Measurements from ENCODE around the gene ADGRE1. TPM values are rescaled to one million over a fixed set of nuclear protein-coding genes. Genes with fewer than 3 reads are reported as not detected.
"Not testable (repeated sequence)": the region's sequence is repeated elsewhere in the genome, so short reads cannot be mapped to it uniquely, and the experiment has no call there.

The ADGRE1 gene
- total RNA-seq, 1 donor from 2014 or later, result not detected

GRCh38 chr19:6861683-6862286 is 25.6 kb upstream of the ADGRE1 start:
- TF ChIP-seq CTCF (IDR thresholded peaks at IDR 0.05; ENCODE audit: insufficient read depth, low read length, poor library complexity, severe bottlenecking), result no peak
- no peak for DNase-seq (ENCODE audit: low read depth)
- Histone ChIP-seq H3K4me3 (ENCODE audit: low read depth, low read length) (no peak overlapping the region), H3K27me3 (ENCODE audit: control insufficient read depth, insufficient read depth, low read length) (peaks cover 3% of the 10 kb centered on the region), H3K36me3 (ENCODE audit: control insufficient read depth, insufficient read depth, low read length) (no peaks in the 10 kb centered on the region)

- Histone ChIP-seq H3K36me3 (ENCODE audit: control insufficient read depth, insufficient read depth, low read length) (no peaks in the 10 kb centered on the region), H3K4me3 (ENCODE audit: low read depth, low read length) (no peak overlapping the region), H3K27me3 (ENCODE audit: control insufficient read depth, insufficient read depth, low read length) (no peaks in the 10 kb centered on the region)
- peak; percentile 32 for DNase-seq (ENCODE audit: low read depth)
- TF ChIP-seq CTCF (IDR thresholded peaks at IDR 0.05; ENCODE audit: insufficient read depth, low read length, poor library complexity, severe bottlenecking), result peak; percentile 84
Observed at GRCh38 chr19:6862673-6863078, 24.7 kb upstream of the ADGRE1 start.

DNA sequence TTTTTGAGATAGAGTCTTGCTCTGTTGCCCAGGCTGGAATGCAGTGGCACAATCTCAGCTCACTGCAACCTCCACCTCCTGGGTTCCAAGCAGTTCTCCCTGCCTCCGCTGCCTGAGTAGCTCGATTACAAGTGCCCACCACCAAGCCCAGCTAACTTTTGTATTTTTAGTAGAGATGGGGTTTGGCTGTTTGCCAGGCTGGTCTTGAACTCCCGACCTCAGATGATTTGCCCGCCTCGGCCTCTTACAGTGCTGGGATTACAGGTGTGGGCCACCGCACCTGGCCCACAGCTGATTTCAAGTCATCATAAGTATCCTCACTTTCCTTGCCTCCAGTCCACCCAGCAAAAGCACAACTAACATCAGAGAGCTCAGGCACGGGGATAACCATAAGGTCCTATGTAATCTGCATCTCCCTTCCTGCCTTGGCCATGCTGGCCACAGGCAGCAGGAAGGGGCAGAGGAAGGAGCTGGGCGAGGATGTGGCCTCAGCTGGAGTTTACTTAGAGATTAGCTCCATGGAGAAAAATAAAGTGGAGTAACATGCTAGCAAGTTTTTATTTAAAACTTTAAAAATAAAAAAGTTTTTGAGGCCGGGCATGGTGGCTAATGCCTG is 22.9 kb upstream of the ADGRE1 start:
- H3K36me3 ChIP-seq (ENCODE audit: control insufficient read depth, insufficient read depth, low read length), result no peaks in the 10 kb centered on the region
- no peaks in the 10 kb centered on the region for H3K27me3 ChIP-seq (ENCODE audit: control insufficient read depth, insufficient read depth, low read length)
- no peak overlapping the region for H3K4me3 ChIP-seq (ENCODE audit: low read depth, low read length)
- DNase-seq (ENCODE audit: low read depth), result no peak
- TF ChIP-seq CTCF (IDR thresholded peaks at IDR 0.05; ENCODE audit: insufficient read depth, low read length, poor library complexity, severe bottlenecking), result no peak

DNA sequence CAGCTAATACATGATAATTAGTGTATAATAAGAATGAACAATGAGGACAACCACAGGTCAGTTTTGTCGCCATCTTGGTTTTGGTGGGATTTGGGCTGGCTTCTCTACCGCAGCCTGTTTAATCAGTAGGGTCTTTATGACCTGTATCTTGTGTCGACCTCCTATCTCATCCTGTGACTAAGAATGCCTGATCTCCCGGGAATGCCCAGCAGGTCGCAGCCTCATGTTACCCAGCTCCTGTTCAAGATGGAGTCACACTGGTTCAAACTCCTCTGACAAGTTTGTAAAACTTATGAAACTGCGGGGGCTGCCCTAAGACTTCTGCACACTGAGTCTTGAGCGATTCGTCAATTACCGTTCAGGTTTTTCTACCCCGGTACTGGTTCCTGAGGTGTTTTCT is 21.5 kb upstream of the ADGRE1 start:
- Histone ChIP-seq H3K36me3 (ENCODE audit: control insufficient read depth, insufficient read depth, low read length) (no peaks in the 10 kb centered on the region), H3K4me3 (ENCODE audit: low read depth, low read length) (no peak overlapping the region), H3K27me3 (ENCODE audit: control insufficient read depth, insufficient read depth, low read length) (no peaks in the 10 kb centered on the region)
- TF ChIP-seq CTCF (IDR thresholded peaks at IDR 0.05; ENCODE audit: insufficient read depth, low read length, poor library complexity, severe bottlenecking), result no peak
- no peak for DNase-seq (ENCODE audit: low read depth)

- DNase-seq (ENCODE audit: low read depth), result peak; percentile 54
- H3K27me3 ChIP-seq (ENCODE audit: control insufficient read depth, insufficient read depth, low read length), result no peaks in the 10 kb centered on the region
- H3K36me3 ChIP-seq (ENCODE audit: control insufficient read depth, insufficient read depth, low read length), result no peaks in the 10 kb centered on the region
- H3K4me3 ChIP-seq (ENCODE audit: low read depth, low read length), result no peak overlapping the region
- TF ChIP-seq CTCF (IDR thresholded peaks at IDR 0.05; ENCODE audit: insufficient read depth, low read length, poor library complexity, severe bottlenecking), result no peak
Observed at GRCh38 chr19:6866741-6867151, 20.6 kb upstream of the ADGRE1 start.

DNA sequence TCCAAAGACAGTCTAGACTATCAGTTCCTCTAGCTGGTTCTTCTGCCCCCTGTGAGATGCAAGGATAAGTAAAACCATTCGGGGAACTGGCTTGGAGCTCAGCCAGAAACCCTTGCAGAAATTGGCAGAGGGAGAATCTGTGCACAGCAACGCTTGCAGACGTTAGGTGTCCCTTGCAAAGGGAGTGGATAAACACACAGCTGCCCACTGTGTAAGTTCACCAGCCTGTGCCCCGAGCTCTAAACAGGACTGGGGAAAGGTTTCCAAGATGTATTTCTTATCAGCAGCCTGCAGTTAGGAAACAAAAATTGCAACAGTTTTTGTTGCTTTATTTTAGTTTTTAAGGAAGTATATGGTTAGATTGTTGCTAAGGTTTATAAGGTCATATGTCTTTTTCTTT is 19.0 kb upstream of the ADGRE1 start:
- Histone ChIP-seq H3K36me3 (ENCODE audit: control insufficient read depth, insufficient read depth, low read length) (no peaks in the 10 kb centered on the region), H3K27me3 (ENCODE audit: control insufficient read depth, insufficient read depth, low read length) (no peaks in the 10 kb centered on the region), H3K4me3 (ENCODE audit: low read depth, low read length) (no peak overlapping the region)
- no peak for TF ChIP-seq CTCF (IDR thresholded peaks at IDR 0.05; ENCODE audit: insufficient read depth, low read length, poor library complexity, severe bottlenecking)
- no peak for DNase-seq (ENCODE audit: low read depth)

GRCh38 chr19:6869151-6869882 is 18.1 kb upstream of the ADGRE1 start:
- not testable (repeated sequence) for DNase-seq (ENCODE audit: low read depth); H3K36me3 ChIP-seq (ENCODE audit: control insufficient read depth, insufficient read depth, low read length); H3K4me3 ChIP-seq (ENCODE audit: low read depth, low read length); H3K27me3 ChIP-seq (ENCODE audit: control insufficient read depth, insufficient read depth, low read length)
